GM12878 (cell line): ENCODE measurements around the gene CPO. TPM values are rescaled to one million over a fixed set of nuclear protein-coding genes. Genes with fewer than 3 reads are reported as not detected.

Experiments used
- ATAC-seq: fragments of 200-7000 bp; cut with Tn5 transposase; 3 replicates; pipeline ENCODE4 v1.9.1; 2020; ENCODE audit warnings: mild to moderate bottlenecking, moderate library complexity
- BruUV-seq: library from RNA; stranded (reverse); fragments of 400-500 nt; replicated peaks from 2 replicates; lab custom pipeline; 2021; lab: Mats Ljungman, UMichigan
- CTCF ChIA-PET: fragments of 300-600 bp; sonication (Branson Sonifier 250); formaldehyde crosslinking; extraction: SDS; loops from one replicate; lab custom pipeline; 2021; ENCODE audit warnings: inconsistent platforms; lab: Yijun Ruan, JAX
- POLR2A ChIA-PET: fragments of 350-600 bp; formaldehyde crosslinking; extraction: SDS; loops from one replicate; lab custom pipeline; 2021; ENCODE audit warnings: inconsistent platforms; lab: Charles Lee
- RAD21 ChIA-PET: fragments of 300-600 bp; sonication (Branson Sonifier 250); formaldehyde crosslinking; loops from one replicate; lab custom pipeline; 2023; ENCODE audit warnings: antibody characterized with exemption; ENCODE audit not compliant: unreplicated experiment; lab: Charles Lee
- SMC1A ChIA-PET: fragments of 300-600 bp; sonication (Branson Sonifier 250); formaldehyde crosslinking; loops from one replicate; lab custom pipeline; 2023; ENCODE audit not compliant: unreplicated experiment, uncharacterized antibody; lab: Charles Lee
- DNase-seq: peaks from one replicate; pipeline ENCODE4 v3.0.0-alpha.2; 2011; ENCODE audit warnings: low read depth, low spot score
- FAIRE-seq: peaks from 3 replicates; lab custom pipeline; 2011; peaks lifted over from hg19 to GRCh38; lab: Jason Lieb, UNC
- H2AFZ ChIP-seq: 2 replicates; pipeline ENCODE4 v1.6.0; 2011; ENCODE audit warnings: low read depth, low read length, control low read depth; ENCODE audit not compliant: control insufficient read depth
- H3K27ac ChIP-seq: 2 replicates; pipeline ENCODE4 v1.5.1; 2011; ENCODE audit warnings: control low read depth; ENCODE audit not compliant: control insufficient read depth, insufficient read depth
- H3K27me3 ChIP-seq, 2 experiments: replicated peaks in 1 of 2; 2 replicates each; pipeline versions ENCODE4 v1.6.0 to v1.6.1; 2011; ENCODE audit warnings: low read length in 1 of 2; ENCODE audit not compliant: control insufficient read depth in 2 of 2, insufficient read depth in 2 of 2
- H3K36me3 ChIP-seq, 2 experiments: 2 replicates each; pipeline ENCODE4 v1.5.1; 2011; ENCODE audit warnings: low read length in 1 of 2; ENCODE audit not compliant: control insufficient read depth in 2 of 2, insufficient read depth in 2 of 2
- H3K4me1 ChIP-seq: 2 replicates; pipeline ENCODE4 v1.6.1; 2011; ENCODE audit warnings: mild to moderate bottlenecking, low read length, moderate library complexity, mixed read lengths; ENCODE audit not compliant: control insufficient read depth, insufficient read depth
- H3K4me2 ChIP-seq: 2 replicates; pipeline ENCODE4 v1.6.0; 2011; ENCODE audit warnings: control low read depth; ENCODE audit not compliant: control insufficient read depth, insufficient read depth
- H3K4me3 ChIP-seq: fragments of 200-600 bp; sonication (generic); 2 replicates; pipeline ENCODE4 v1.5.1; 2016
- H3K79me2 ChIP-seq: 2 replicates; pipeline ENCODE4 v1.6.0; 2011; ENCODE audit warnings: low read length; ENCODE audit not compliant: control insufficient read depth, insufficient read depth
- H3K9ac ChIP-seq: 2 replicates; pipeline ENCODE4 v1.8.0; 2011; ENCODE audit warnings: low read length, control low read depth, mixed read lengths; ENCODE audit not compliant: control insufficient read depth, insufficient read depth
- H3K9me3 ChIP-seq: replicated peaks from 3 replicates; pipeline ENCODE4 v1.5.1; 2011; ENCODE audit warnings: mild to moderate bottlenecking, low read length; ENCODE audit not compliant: control insufficient read depth, insufficient read depth
- H4K20me1 ChIP-seq: 2 replicates; pipeline ENCODE4 v1.6.0; 2011; ENCODE audit not compliant: control insufficient read depth, insufficient read depth
- BACH1 ChIP-seq: fragments of 450-650 bp; IDR thresholded peaks from 2 replicates; pipeline ENCODE4 v1.6.1; 2017; ENCODE audit warnings: mild to moderate bottlenecking, borderline replicate concordance
- CHD4 ChIP-seq: fragments of 200-600 bp; sonication (generic); IDR thresholded peaks from 2 replicates; pipeline ENCODE4 v1.6.1; 2016; ENCODE audit warnings: mild to moderate bottlenecking
- GABPA ChIP-seq: IDR thresholded peaks from 2 replicates; pipeline ENCODE4 v1.6.1; 2014; ENCODE audit warnings: antibody characterized with exemption, low read depth, mild to moderate bottlenecking, inconsistent platforms
- GATAD2B ChIP-seq: fragments of 450-650 bp; conservative IDR thresholded peaks from 2 replicates; pipeline ENCODE4 v1.6.1; 2017; ENCODE audit warnings: low read depth, mild to moderate bottlenecking, moderate library complexity
- MXI1 ChIP-seq: fragments of 150-350 bp; IDR thresholded peaks from 2 replicates; pipeline ENCODE4 v1.6.1; 2011; ENCODE audit warnings: low read depth, mild to moderate bottlenecking, inconsistent platforms, low read length, improper control_type of control experiment
- NFYA ChIP-seq: IDR thresholded peaks from 2 replicates; pipeline ENCODE4 v1.6.1; 2011; ENCODE audit warnings: low read depth, mild to moderate bottlenecking, low read length, improper control_type of control experiment, borderline replicate concordance
- RCOR1 ChIP-seq: conservative IDR thresholded peaks from 2 replicates; pipeline ENCODE4 v1.6.1; 2012; ENCODE audit warnings: low read depth, low read length, improper control_type of control experiment
- RELA ChIP-seq: fragments of 450-650 bp; IDR thresholded peaks from 2 replicates; pipeline ENCODE4 v1.8.0; 2014; ENCODE audit warnings: borderline replicate concordance; ENCODE audit not compliant: partially characterized antibody
- RELB ChIP-seq: fragments of 450-650 bp; IDR thresholded peaks from 2 replicates; pipeline ENCODE4 v1.6.1; 2017; ENCODE audit warnings: low read depth, mild to moderate bottlenecking, moderate library complexity
- RUNX3 ChIP-seq: IDR thresholded peaks from 2 replicates; pipeline ENCODE4 v1.6.1; 2012; ENCODE audit warnings: low read length, inconsistent platforms
- SIX5 ChIP-seq: IDR thresholded peaks from 2 replicates; pipeline ENCODE4 v1.6.1; 2011; ENCODE audit warnings: mild to moderate bottlenecking, low read depth, low read length, moderate library complexity; ENCODE audit not compliant: severe bottlenecking
- SMAD5 ChIP-seq: IDR thresholded peaks from 2 replicates; pipeline ENCODE4 v1.6.1; 2016; ENCODE audit warnings: antibody characterized with exemption, low read depth
- TCF3 ChIP-seq: IDR thresholded peaks from 2 replicates; pipeline ENCODE4 v1.6.1; 2012; ENCODE audit warnings: low read depth, mild to moderate bottlenecking, low read length, borderline replicate concordance; ENCODE audit not compliant: insufficient read depth
- TCF7 ChIP-seq: IDR thresholded peaks from 2 replicates; pipeline ENCODE4 v1.6.1; 2014; ENCODE audit warnings: antibody characterized with exemption, borderline replicate concordance
- WGBS: methylation state at CpG from one replicate; pipeline ENCODE4 v1.1.6; 2016; ENCODE audit warnings: low lambda C conversion rate; ENCODE audit not compliant: insufficient replicate concordance, insufficient coverage; ENCODE audit errors: missing lambda C conversion rate; 5-methylcytosine and 5-hydroxymethylcytosine counted together
- in situ Hi-C: fragments of 300-500 bp; cut with MboI; formaldehyde crosslinking; loops from 9 replicates; pipeline ENCODE4 v1.14.3; 2018; ENCODE audit warnings: mixed read lengths
- intact Hi-C: fragments of 100-400 bp; cut with micrococcal nuclease; formaldehyde crosslinking; loops from one replicate; pipeline ENCODE4 v1.14.2; 2022; ENCODE audit not compliant: unreplicated experiment
- polyA plus RNA-seq, 11 experiments: library from polyadenylated mRNA; depleted of rRNA in 4 of 11; unstranded in 6 of 11; stranded (reverse) in 5 of 11; fragments of >200 nt; fragmentation: Nextera tagmentation in 4 of 11; fragmentation: Illumina TruSeq in 1 of 11; extraction: Ambion mirVana in 4 of 11; extraction: Trizol in 1 of 11; gene quantifications; 1 replicate in 1 of 11; 2 replicates in 10 of 11; pipeline versions ENCODE4 v1.2.1 to v1.2.3, GENCODE V29; 2011 to 2016; ENCODE audit warnings: inconsistent platforms in 2 of 11, missing spikeins in 2 of 11, low read depth in 1 of 11
- total RNA-seq, 4 experiments: library from RNA; depleted of rRNA in 3 of 4; stranded (reverse); fragments of >200 nt in 3 of 4; fragmentation: Illumina TruSeq in 1 of 4; extraction: Trizol in 1 of 4; gene quantifications; 2 replicates each; pipeline versions ENCODE4 v1.2.1 to v1.2.3, GENCODE V29; 2013 to 2021
- TF ChIP-seq, protein P1 (sequence below): fragments of 450-650 bp; IDR thresholded peaks from 2 replicates; pipeline ENCODE4 v1.6.1; 2017; ENCODE audit warnings: mild to moderate bottlenecking, moderate library complexity

Gene CPO
- total and polyA plus RNA-seq, 10 of the 15 experiments (the other 5 are each of a cell fraction or from before 2014, with no cell fraction given): 0.13 to 0.14 TPM; not detected in 8

GRCh38 chr2:206993964-206994363 lies 54.6 kb downstream of the CPO start:
- no TSS peak for BruUV-seq
- no peak for FAIRE-seq
- no peak overlapping the region for H2AFZ ChIP-seq
- H3K4me3 ChIP-seq: no peak overlapping the region
- in situ Hi-C loops: no loop called here
- 32% methylated on average over 4 of the region's 4 CpGs for WGBS
- no peak overlapping the region for H3K27ac ChIP-seq
- no peak for ATAC-seq
- H3K27me3 ChIP-seq: no peaks in the 10 kb centered on the region; a peak in 1 of 4 replicates
- no peaks in the 10 kb centered on the region for H3K4me1 ChIP-seq
- H4K20me1 ChIP-seq: no peaks in the 10 kb centered on the region
- H3K79me2 ChIP-seq: no peaks in the 10 kb centered on the region
- no peak overlapping the region for H3K9ac ChIP-seq
- DNase-seq: no peak
- no peaks in the 10 kb centered on the region for H3K36me3 ChIP-seq
- ChIA-PET RAD21 (interaction anchor here (1.0 kb wide), 1 partner anchor 480 kb away, joined by 3 read pairs; no protein-coding TSS in a partner anchor), SMC1A (interaction anchor here (1.0 to 2.2 kb wide), 3 partner anchors 10 to 487 kb away, joined by 3 to 7 read pairs (median 3); no protein-coding TSS in a partner anchor), POLR2A (no interaction called here), CTCF (no interaction called here)
- TF ChIP-seq SIX5 (no peak), RUNX3 (no peak), RELB (no peak), BACH1 (no peak), NFYA (no peak), CHD4 (no peak), MXI1 (no peak), GATAD2B (no peak), TCF3 (no peak), SMAD5 (no peak), RELA (no peak), TCF7 (no peak), GABPA (no peak), RCOR1 (no peak)
- TF ChIP-seq, protein P1, sequence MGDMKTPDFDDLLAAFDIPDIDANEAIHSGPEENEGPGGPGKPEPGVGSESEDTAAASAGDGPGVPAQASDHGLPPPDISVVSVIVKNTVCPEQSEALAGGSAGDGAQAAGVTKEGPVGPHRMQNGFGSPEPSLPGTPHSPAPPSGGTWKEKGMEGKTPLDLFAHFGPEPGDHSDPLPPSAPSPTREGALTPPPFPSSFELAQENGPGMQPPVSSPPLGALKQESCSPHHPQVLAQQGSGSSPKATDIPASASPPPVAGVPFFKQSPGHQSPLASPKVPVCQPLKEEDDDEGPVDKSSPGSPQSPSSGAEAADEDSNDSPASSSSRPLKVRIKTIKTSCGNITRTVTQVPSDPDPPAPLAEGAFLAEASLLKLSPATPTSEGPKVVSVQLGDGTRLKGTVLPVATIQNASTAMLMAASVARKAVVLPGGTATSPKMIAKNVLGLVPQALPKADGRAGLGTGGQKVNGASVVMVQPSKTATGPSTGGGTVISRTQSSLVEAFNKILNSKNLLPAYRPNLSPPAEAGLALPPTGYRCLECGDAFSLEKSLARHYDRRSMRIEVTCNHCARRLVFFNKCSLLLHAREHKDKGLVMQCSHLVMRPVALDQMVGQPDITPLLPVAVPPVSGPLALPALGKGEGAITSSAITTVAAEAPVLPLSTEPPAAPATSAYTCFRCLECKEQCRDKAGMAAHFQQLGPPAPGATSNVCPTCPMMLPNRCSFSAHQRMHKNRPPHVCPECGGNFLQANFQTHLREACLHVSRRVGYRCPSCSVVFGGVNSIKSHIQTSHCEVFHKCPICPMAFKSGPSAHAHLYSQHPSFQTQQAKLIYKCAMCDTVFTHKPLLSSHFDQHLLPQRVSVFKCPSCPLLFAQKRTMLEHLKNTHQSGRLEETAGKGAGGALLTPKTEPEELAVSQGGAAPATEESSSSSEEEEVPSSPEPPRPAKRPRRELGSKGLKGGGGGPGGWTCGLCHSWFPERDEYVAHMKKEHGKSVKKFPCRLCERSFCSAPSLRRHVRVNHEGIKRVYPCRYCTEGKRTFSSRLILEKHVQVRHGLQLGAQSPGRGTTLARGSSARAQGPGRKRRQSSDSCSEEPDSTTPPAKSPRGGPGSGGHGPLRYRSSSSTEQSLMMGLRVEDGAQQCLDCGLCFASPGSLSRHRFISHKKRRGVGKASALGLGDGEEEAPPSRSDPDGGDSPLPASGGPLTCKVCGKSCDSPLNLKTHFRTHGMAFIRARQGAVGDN: no peak
- H3K9me3 ChIP-seq: no peaks in the 10 kb centered on the region
- intact Hi-C loops: no loop called here
- H3K4me2 ChIP-seq: no peak overlapping the region
